K562 (cell line): Measurements from ENCODE around the gene CPPED1. TPM values are rescaled to one million over a fixed set of nuclear protein-coding genes. Genes with fewer than 3 reads are reported as not detected.

Source experiments
- ATAC-seq: fragments of 200-7000 bp; cut with Tn5 transposase; 3 replicates; pipeline ENCODE4 v1.9.1; 2020; ENCODE audit warnings: moderate library complexity
- BruUV-seq: library from RNA; stranded (reverse); fragments of 400-500 nt; replicated peaks from 2 replicates; lab custom pipeline; 2021; lab: Mats Ljungman, UMichigan
- CTCF ChIA-PET: fragments of 300-600 bp; formaldehyde crosslinking; extraction: SDS; loops from one replicate; lab custom pipeline; 2021; ENCODE audit warnings: low intra/inter-chr PET ratio; lab: Yijun Ruan, JAX
- POLR2A ChIA-PET: fragments of 300-600, 350-650 bp; sonication (Branson Sonifier 250); formaldehyde crosslinking; extraction: SDS; loops from one replicate; lab custom pipeline; 2021; ENCODE audit warnings: antibody characterized with exemption, inconsistent platforms; lab: Yijun Ruan, JAX
- DNase-seq, 4 experiments: peaks; one replicate each; pipeline versions ENCODE4 v3.0.0 to v3.0.0-alpha.2; 2011 to 2018; ENCODE audit warnings: low spot score in 3 of 4, mixed read lengths in 3 of 4; ENCODE audit errors: extremely low read depth in 1 of 4
- FAIRE-seq: peaks from 2 replicates; lab custom pipeline; 2011; peaks lifted over from hg19 to GRCh38; lab: Jason Lieb, UNC
- H2AFZ ChIP-seq: 2 replicates; pipeline ENCODE4 v1.6.0; 2011; ENCODE audit warnings: low read depth, low read length, control low read depth, inconsistent platforms
- H3K27ac ChIP-seq: fragments of 200-600 bp; 3 replicates; pipeline ENCODE4 v1.8.0; 2011; ENCODE audit warnings: low read depth, mild to moderate bottlenecking, control low read depth, inconsistent platforms, low read length, moderate library complexity, mixed read lengths; ENCODE audit errors: extremely low read depth
- H3K27me3 ChIP-seq, 2 experiments: fragments of 300-600 bp in 1 of 2; 2 replicates in 1 of 2; 3 replicates in 1 of 2; pipeline versions ENCODE4 v1.6.0 to v1.8.0; 2011; ENCODE audit warnings: inconsistent platforms in 2 of 2, low read length in 2 of 2, mild to moderate bottlenecking in 1 of 2, mixed read lengths in 1 of 2, moderate library complexity in 1 of 2; ENCODE audit not compliant: control insufficient read depth in 2 of 2, insufficient read depth in 2 of 2
- H3K36me3 ChIP-seq: fragments of 300-600 bp; 3 replicates; pipeline ENCODE4 v1.8.0; 2011; ENCODE audit warnings: mild to moderate bottlenecking, low read length, inconsistent platforms; ENCODE audit not compliant: control insufficient read depth, insufficient read depth
- H3K4me1 ChIP-seq, 2 experiments: fragments of 200-600 bp in 1 of 2; replicated peaks in 1 of 2; 2 replicates in 1 of 2; 3 replicates in 1 of 2; pipeline versions ENCODE4 v1.5.1 to v1.8.0; 2011; ENCODE audit warnings: inconsistent platforms in 2 of 2, low read length in 2 of 2, mild to moderate bottlenecking in 1 of 2, mixed read lengths in 1 of 2, moderate library complexity in 1 of 2; ENCODE audit not compliant: control insufficient read depth in 2 of 2, insufficient read depth in 2 of 2
- H3K4me2 ChIP-seq: 2 replicates; pipeline ENCODE4 v1.6.1; 2011; ENCODE audit warnings: low read length, control low read depth, inconsistent platforms, mixed read lengths; ENCODE audit not compliant: insufficient read depth
- H3K4me3 ChIP-seq: fragments of 200-600 bp; sonication (generic), shearing (Covaris generic); 2 replicates; pipeline ENCODE4 v1.5.1; 2016; ENCODE audit warnings: control low read depth, inconsistent platforms
- H3K79me2 ChIP-seq: fragments of 200-600 bp; 3 replicates; pipeline ENCODE4 v1.8.0; 2011; ENCODE audit warnings: low read length, inconsistent platforms; ENCODE audit not compliant: control insufficient read depth, insufficient read depth
- H3K9ac ChIP-seq, 2 experiments: 2 replicates each; pipeline versions ENCODE4 v1.6.0 to v1.6.1; 2011; ENCODE audit warnings: low read depth in 2 of 2, low read length in 2 of 2, control low read depth in 1 of 2, inconsistent platforms in 1 of 2, mild to moderate bottlenecking in 1 of 2, mixed read lengths in 1 of 2; ENCODE audit not compliant: insufficient read depth in 1 of 2
- H3K9me1 ChIP-seq: one replicate; pipeline ENCODE4 v1.6.0; 2011; ENCODE audit warnings: inconsistent platforms, mild to moderate bottlenecking, low read length, moderate library complexity; ENCODE audit not compliant: control insufficient read depth, insufficient read depth
- H3K9me3 ChIP-seq: replicated peaks from 2 replicates; pipeline ENCODE4 v1.5.1; 2011; ENCODE audit warnings: low read depth, low read length, inconsistent platforms; ENCODE audit not compliant: control insufficient read depth, insufficient read depth
- H4K20me1 ChIP-seq: replicated peaks from 2 replicates; pipeline ENCODE4 v1.6.1; 2011; ENCODE audit warnings: low read length, inconsistent platforms, mixed read lengths; ENCODE audit not compliant: control insufficient read depth, insufficient read depth
- AFF1 ChIP-seq, 2 experiments: fragments of 450-650 bp; IDR thresholded peaks; 2 replicates each; pipeline ENCODE4 v1.6.1; 2018; ENCODE audit warnings: mild to moderate bottlenecking in 2 of 2, low read depth in 1 of 2; ENCODE audit not compliant: partially characterized antibody in 2 of 2
- CBX8 ChIP-seq: fragments of 200-600 bp; sonication (generic); IDR thresholded peaks from 2 replicates; pipeline ENCODE4 v1.6.1; 2012; ENCODE audit warnings: borderline replicate concordance, mixed run types, low read depth, mild to moderate bottlenecking, moderate library complexity, mixed read lengths, low read length, control low read depth, inconsistent platforms; ENCODE audit not compliant: poor library complexity, severe bottlenecking; ENCODE audit errors: extremely low read depth
- DNMT1 ChIP-seq: fragments of 450-650 bp; IDR thresholded peaks from 2 replicates; pipeline ENCODE4 v1.6.1; 2016; ENCODE audit warnings: antibody characterized with exemption, mild to moderate bottlenecking
- GABPA ChIP-seq: fragments of 200-800 bp; sonication (Bioruptor generic); conservative IDR thresholded peaks from 2 replicates; pipeline ENCODE4 v1.6.1; 2016; ENCODE audit warnings: low read depth, missing genetic modification characterization, missing compliant biosample characterization
- HOMEZ ChIP-seq: fragments of 250-450 bp; sonication (Bioruptor Pico); IDR thresholded peaks from 2 replicates; pipeline ENCODE4 v1.4.0; 2020; ENCODE audit warnings: mild to moderate bottlenecking, moderate library complexity
- KLF6 ChIP-seq: fragments of 250-450 bp; sonication (Bioruptor Pico); IDR thresholded peaks from 2 replicates; pipeline ENCODE4 v1.4.0; 2020; ENCODE audit warnings: mild to moderate bottlenecking, moderate library complexity, borderline replicate concordance
- TRIM24 ChIP-seq, 2 experiments: fragments of 450-650 bp; IDR thresholded peaks; 2 replicates each; pipeline ENCODE4 v1.6.1; 2016
- ZSCAN32 ChIP-seq: fragments of 450-650 bp; formaldehyde crosslinking; IDR thresholded peaks from 2 replicates; pipeline ENCODE4 v1.4.0; 2020; ENCODE audit warnings: mild to moderate bottlenecking, moderate library complexity
- ZZZ3 ChIP-seq: fragments of 450-650 bp; IDR thresholded peaks from 2 replicates; pipeline ENCODE4 v1.6.1; 2016; ENCODE audit warnings: antibody characterized with exemption, mild to moderate bottlenecking, moderate library complexity
- WGBS: fragments of 100-300 bp; shearing (Covaris generic); methylation state at CpG from one replicate; pipeline ENCODE4 v1.1.6; 2016; ENCODE audit warnings: low coverage, mixed read lengths; ENCODE audit not compliant: insufficient coverage; ENCODE audit errors: missing lambda C conversion rate; 5-methylcytosine and 5-hydroxymethylcytosine counted together
- in situ Hi-C: fragments of 300-500 bp; cut with MboI; formaldehyde crosslinking; loops from 4 replicates; pipeline ENCODE4 v1.15.0; 2018; ENCODE audit warnings: inconsistent platforms, mixed read lengths
- intact Hi-C: fragments of 100-400 bp; cut with micrococcal nuclease; formaldehyde crosslinking; loops from 2 replicates; pipeline ENCODE4 v1.14.2; 2022
- polyA plus RNA-seq, 8 experiments: library from polyadenylated mRNA; depleted of rRNA in 4 of 8; stranded (reverse) in 5 of 8; unstranded in 3 of 8; fragments of >200 nt; fragmentation: Nextera tagmentation in 2 of 8; fragmentation: Illumina TruSeq in 1 of 8; extraction: Ambion mirVana in 2 of 8; extraction: Trizol in 1 of 8; gene quantifications; 2 replicates each; pipeline versions ENCODE4 v1.2.1 to v1.2.3, GENCODE V29; 2011 to 2014; ENCODE audit warnings: inconsistent platforms in 1 of 8, missing spikeins in 1 of 8
- total RNA-seq, 7 experiments: library from RNA; depleted of rRNA in 6 of 7; stranded (reverse); fragments of >200 nt in 6 of 7; fragmentation: Illumina TruSeq in 2 of 7; extraction: Trizol in 2 of 7; gene quantifications; 2 replicates each; pipeline versions ENCODE4 v1.2.1 to v1.2.3, GENCODE V29; 2011 to 2021; ENCODE audit warnings: low replicate concordance in 1 of 7
- TF ChIP-seq, protein P1 (sequence below): sonication (generic); formaldehyde crosslinking; IDR thresholded peaks from 2 replicates; pipeline ENCODE4 v1.8.0; 2022; ENCODE audit warnings: missing genetic modification reagents, mild to moderate bottlenecking, borderline replicate concordance
- TF ChIP-seq, protein P2 (sequence below): IDR thresholded peaks from 2 replicates; pipeline ENCODE4 v1.6.1; 2014; ENCODE audit warnings: antibody characterized with exemption

CPPED1 gene
- total and polyA plus RNA-seq, 9 of the 15 experiments (the other 6 are each of a cell fraction or from before 2014, with no cell fraction given), result 7.5 to 25.7 (median 16.9) TPM

DNA sequence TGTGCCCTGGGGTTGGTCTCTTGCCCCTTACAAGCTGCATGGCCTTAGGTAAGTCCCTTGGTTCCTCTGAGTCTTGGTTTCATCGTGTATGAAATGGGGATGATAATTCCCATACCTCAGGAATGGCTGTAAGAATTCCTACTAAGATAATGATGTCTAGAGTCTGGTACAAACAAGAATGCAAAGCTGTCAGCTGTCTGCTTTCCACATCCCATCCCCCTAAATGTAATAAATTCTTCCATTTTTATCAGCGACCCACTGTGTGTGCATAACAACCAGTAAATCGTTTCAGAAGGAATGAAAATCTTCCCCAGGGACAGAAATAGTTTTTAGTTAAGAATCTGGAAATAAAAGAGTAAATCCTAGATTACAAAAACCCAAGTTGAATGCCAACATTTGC, 95.4 kb downstream of the CPPED1 start (continued):
- TF ChIP-seq AFF1 (IDR thresholded peaks at IDR 0.05; ENCODE audit: low read depth in 1 of 2, partially characterized antibody in 2 of 2) (no peak), CBX8 (no peak)
- TF ChIP-seq, protein P1, sequence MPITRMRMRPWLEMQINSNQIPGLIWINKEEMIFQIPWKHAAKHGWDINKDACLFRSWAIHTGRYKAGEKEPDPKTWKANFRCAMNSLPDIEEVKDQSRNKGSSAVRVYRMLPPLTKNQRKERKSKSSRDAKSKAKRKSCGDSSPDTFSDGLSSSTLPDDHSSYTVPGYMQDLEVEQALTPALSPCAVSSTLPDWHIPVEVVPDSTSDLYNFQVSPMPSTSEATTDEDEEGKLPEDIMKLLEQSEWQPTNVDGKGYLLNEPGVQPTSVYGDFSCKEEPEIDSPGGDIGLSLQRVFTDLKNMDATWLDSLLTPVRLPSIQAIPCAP (CRISPR knock-in tag), result no peak

GRCh38 chr16:12706628-12707027, 97.1 kb downstream of the CPPED1 start:
- Histone ChIP-seq H3K36me3 (0 out of 3 replicates have a peak, but pooled peaks cover 2% of the 10 kb centered on the region), H3K9ac (peak overlapping the region in 1 of 2 experiments; percentile 45; a peak in 1 of 4 replicates), H3K4me2 (no peak overlapping the region), H3K4me3 (no peak overlapping the region), H3K9me1 (peaks cover 6% of the 10 kb centered on the region), H3K79me2 (no peaks in the 10 kb centered on the region), H2AFZ (no peak overlapping the region), H3K27ac (no peak overlapping the region), H3K27me3 (no peaks in the 10 kb centered on the region), H3K9me3 (no peaks in the 10 kb centered on the region), H4K20me1 (no peaks in the 10 kb centered on the region), H3K4me1 (no peaks in the 10 kb centered on the region; a peak in 1 of 5 replicates)
- no peak for FAIRE-seq
- ChIA-PET POLR2A (no interaction called here), CTCF (no interaction called here)
- WGBS, result 75% methylated on average over 6 of the region's 6 CpGs
- intact Hi-C loops (no loop called here), in situ Hi-C loops (no loop called here)
- no TSS peak for BruUV-seq
- no peak for DNase-seq
- ATAC-seq, result no peak
- TF ChIP-seq KLF6, result no peak
- no peak for TF ChIP-seq ZSCAN32
- TF ChIP-seq HOMEZ, result no peak
- TF ChIP-seq DNMT1, result no peak
- TF ChIP-seq TRIM24 (IDR thresholded peaks at IDR 0.05), result no peak
- TF ChIP-seq, protein P2, sequence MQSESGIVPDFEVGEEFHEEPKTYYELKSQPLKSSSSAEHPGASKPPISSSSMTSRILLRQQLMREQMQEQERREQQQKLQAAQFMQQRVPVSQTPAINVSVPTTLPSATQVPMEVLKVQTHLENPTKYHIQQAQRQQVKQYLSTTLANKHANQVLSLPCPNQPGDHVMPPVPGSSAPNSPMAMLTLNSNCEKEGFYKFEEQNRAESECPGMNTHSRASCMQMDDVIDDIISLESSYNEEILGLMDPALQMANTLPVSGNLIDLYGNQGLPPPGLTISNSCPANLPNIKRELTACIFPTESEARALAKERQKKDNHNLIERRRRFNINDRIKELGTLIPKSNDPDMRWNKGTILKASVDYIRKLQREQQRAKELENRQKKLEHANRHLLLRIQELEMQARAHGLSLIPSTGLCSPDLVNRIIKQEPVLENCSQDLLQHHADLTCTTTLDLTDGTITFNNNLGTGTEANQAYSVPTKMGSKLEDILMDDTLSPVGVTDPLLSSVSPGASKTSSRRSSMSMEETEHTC, result no peak
- no peak for TF ChIP-seq ZZZ3
- TF ChIP-seq GABPA (tag), result no peak
